ENCODE measurements around the gene ZBTB16.

The ZBTB16 gene

DNA sequence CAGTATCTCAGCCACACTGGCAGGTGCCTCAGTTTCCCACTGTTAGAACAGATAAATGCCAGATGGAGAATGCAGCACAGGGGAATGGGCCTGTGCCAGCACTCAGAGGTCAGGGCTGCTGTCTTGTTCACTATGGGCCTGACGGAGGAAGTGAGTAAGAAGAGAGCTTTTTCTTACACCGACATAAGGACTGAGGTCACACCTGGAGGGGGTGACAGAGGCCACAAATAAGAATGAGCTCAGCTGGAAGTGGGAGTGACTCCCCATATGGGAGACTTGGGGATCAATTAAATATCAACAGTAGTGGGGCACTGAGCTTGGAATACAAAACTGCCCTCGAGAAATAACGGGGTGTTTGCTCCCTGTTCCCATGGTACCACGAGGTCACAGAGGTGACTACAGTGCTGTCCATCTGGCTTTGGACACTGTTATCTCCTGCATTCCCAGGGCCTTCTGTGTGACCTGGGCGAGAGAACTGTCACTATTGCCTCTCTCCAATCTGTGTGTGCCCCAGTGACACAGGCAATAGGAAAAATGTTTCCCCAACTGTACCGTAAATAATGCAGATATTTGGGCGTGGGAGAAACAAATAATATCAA lies 142.6 kb downstream of the ZBTB16 start:
- H3K27ac ChIP-seq, result no peak overlapping the region
- TF ChIP-seq CTCF (IDR thresholded peaks at IDR 0.05) (no peak), ZFX (IDR thresholded peaks at IDR 0.05; ENCODE audit: borderline replicate concordance) (no peak)

- no peak overlapping the region for H3K27ac ChIP-seq
- TF ChIP-seq CTCF (IDR thresholded peaks at IDR 0.05), result no peak
Measured at GRCh38 chr11:114207096-114207495, 147.6 kb downstream of the ZBTB16 start.

DNA sequence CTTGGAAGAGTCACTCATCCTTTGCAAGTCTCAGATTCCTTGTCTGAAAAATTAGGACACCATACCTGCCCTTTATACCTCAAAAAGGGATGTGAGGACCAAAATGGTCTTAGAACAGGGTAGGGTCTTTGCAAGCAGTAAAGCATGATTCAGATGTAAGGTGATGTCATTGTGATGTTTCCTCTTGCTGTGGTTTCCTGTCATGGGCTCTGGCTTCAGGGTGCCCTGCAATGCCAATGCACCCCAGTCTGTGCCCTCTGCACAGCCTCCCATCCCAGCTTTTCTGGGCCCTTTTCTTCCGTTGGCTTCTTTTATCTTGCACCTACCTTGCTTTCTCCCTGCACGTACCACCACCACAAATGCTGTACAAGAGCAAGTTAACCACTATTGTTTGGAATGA lies 148.9 kb downstream of the ZBTB16 start:
- TF ChIP-seq CTCF (IDR thresholded peaks at IDR 0.05) (no peak), ZFX (IDR thresholded peaks at IDR 0.05; ENCODE audit: borderline replicate concordance) (no peak)
- no peak overlapping the region for H3K27ac ChIP-seq

DNA sequence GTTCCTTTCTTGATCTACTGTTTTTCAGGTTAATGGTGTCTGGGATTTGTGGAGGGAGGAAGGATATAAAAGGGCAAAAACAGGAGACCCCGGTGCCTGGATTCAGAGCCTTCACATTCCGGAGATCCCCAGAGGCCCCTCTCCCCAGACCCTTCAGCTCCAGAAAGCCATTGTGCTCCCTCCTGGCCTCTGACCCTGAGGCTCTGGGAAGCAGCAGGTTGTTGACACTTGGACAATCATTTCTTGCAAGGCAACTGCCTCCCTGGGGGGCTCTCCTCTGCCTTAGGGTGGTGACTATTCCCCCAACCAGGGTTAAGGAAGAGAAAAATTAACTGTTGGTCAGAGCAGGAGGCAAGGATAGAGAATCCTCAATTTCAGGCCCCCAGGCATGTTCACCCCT lies 149.8 kb downstream of the ZBTB16 start:
- TF ChIP-seq ZFX (IDR thresholded peaks at IDR 0.05; ENCODE audit: borderline replicate concordance) (no peak), CTCF (IDR thresholded peaks at IDR 0.05) (no peak)
- peak overlapping the region; percentile 42 for H3K27ac ChIP-seq

- TF ChIP-seq CTCF (IDR thresholded peaks at IDR 0.05) (no peak), ZFX (IDR thresholded peaks at IDR 0.05; ENCODE audit: borderline replicate concordance) (no peak)
- H3K27ac ChIP-seq, result peak overlapping the region; percentile 42
Measured at GRCh38 chr11:114209904-114210303, 150.4 kb downstream of the ZBTB16 start.

GRCh38 chr11:114211444-114212121 lies 152.1 kb downstream of the ZBTB16 start:
- H3K27ac ChIP-seq, result peak overlapping the region; percentile 42; the same call in 1 of the 2 replicates

More at GRCh38 chr11:114211444-114212121, 152.1 kb downstream of the ZBTB16 start:
- TF ChIP-seq CTCF (IDR thresholded peaks at IDR 0.05), result no peak
- no peak for TF ChIP-seq ZFX (IDR thresholded peaks at IDR 0.05; ENCODE audit: borderline replicate concordance)
